A673 (cell line): ENCODE results near the gene SFXN2.

ENCODE experiments used
- CTCF ChIP-seq: fragments of 300-800, 200-600 bp; sonication (generic); conservative IDR thresholded peaks from 2 replicates; pipeline ENCODE4 v1.5.1; 2017; ENCODE audit warnings: low read depth, mild to moderate bottlenecking, antibody characterized with exemption, low read length, moderate library complexity, mixed read lengths
- EZH2 ChIP-seq: fragments of 200-600 bp; sonication (generic); IDR thresholded peaks from 2 replicates; pipeline ENCODE4 v1.6.1; 2017; ENCODE audit warnings: borderline replicate concordance, low read depth, mild to moderate bottlenecking, mixed read lengths, antibody characterized with exemption, low read length; ENCODE audit not compliant: poor library complexity, severe bottlenecking

- no peak for TF ChIP-seq EZH2
- TF ChIP-seq CTCF = no peak
Measured at GRCh38 chr10:102773320-102773719, 58.9 kb downstream of the SFXN2 start.
